ENCODE data around the gene TMEFF2.

- TF ChIP-seq, protein P1, sequence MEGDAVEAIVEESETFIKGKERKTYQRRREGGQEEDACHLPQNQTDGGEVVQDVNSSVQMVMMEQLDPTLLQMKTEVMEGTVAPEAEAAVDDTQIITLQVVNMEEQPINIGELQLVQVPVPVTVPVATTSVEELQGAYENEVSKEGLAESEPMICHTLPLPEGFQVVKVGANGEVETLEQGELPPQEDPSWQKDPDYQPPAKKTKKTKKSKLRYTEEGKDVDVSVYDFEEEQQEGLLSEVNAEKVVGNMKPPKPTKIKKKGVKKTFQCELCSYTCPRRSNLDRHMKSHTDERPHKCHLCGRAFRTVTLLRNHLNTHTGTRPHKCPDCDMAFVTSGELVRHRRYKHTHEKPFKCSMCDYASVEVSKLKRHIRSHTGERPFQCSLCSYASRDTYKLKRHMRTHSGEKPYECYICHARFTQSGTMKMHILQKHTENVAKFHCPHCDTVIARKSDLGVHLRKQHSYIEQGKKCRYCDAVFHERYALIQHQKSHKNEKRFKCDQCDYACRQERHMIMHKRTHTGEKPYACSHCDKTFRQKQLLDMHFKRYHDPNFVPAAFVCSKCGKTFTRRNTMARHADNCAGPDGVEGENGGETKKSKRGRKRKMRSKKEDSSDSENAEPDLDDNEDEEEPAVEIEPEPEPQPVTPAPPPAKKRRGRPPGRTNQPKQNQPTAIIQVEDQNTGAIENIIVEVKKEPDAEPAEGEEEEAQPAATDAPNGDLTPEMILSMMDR (conservative IDR thresholded peaks at IDR 0.05; ENCODE audit: low read length) = no peak
- TF ChIP-seq EZH2phosphoT487 (IDR thresholded peaks at IDR 0.05; ENCODE audit: borderline replicate concordance, low read depth, low read length) = no peak
Measured at GRCh38 chr2:192218377-192218776, 23.6 kb upstream of the TMEFF2 start.
